HepG2 (cell line): Measurements from ENCODE around the gene STIM1. TPM values are rescaled to one million over a fixed set of nuclear protein-coding genes. Genes with fewer than 3 reads are reported as not detected.

Experiments used
- ATAC-seq: fragments of 200-7000 bp; cut with Tn5 transposase; 3 replicates; pipeline ENCODE4 v1.9.1; 2020; ENCODE audit warnings: mild to moderate bottlenecking, moderate library complexity
- BruUV-seq: library from RNA; stranded (reverse); fragments of 400-500 nt; replicated peaks from 2 replicates; lab custom pipeline; 2021; lab: Mats Ljungman, UMichigan
- CTCF ChIA-PET: fragments of 300-600 bp; formaldehyde crosslinking; extraction: SDS; loops from one replicate; lab custom pipeline; 2021; ENCODE audit warnings: low total read pairs, inconsistent platforms, low intra/inter-chr PET ratio; lab: Yijun Ruan, JAX
- POLR2A ChIA-PET: fragments of 350-600 bp; sonication (Branson Sonifier 250); formaldehyde crosslinking; loops from one replicate; lab custom pipeline; 2020; ENCODE audit warnings: antibody characterized with exemption, inconsistent platforms; lab: Yijun Ruan, JAX
- DNase-seq: peaks from one replicate; pipeline ENCODE4 v3.0.0-alpha.2; 2015; ENCODE audit warnings: low spot score
- FAIRE-seq: peaks from 3 replicates; lab custom pipeline; 2011; peaks lifted over from hg19 to GRCh38; lab: Jason Lieb, UNC
- H2AFZ ChIP-seq: one replicate; pipeline ENCODE4 v1.6.1; 2011; ENCODE audit warnings: low read length, inconsistent platforms
- H3K27ac ChIP-seq: fragments of 300-600 bp; 3 replicates; pipeline ENCODE4 v1.8.0; 2011; ENCODE audit warnings: mixed run types, mild to moderate bottlenecking, mixed read lengths, low read length, inconsistent platforms; ENCODE audit not compliant: insufficient read depth; ENCODE audit errors: extremely low read length
- H3K27me3 ChIP-seq, 2 experiments: fragments of 200-600 bp in 1 of 2; 2 replicates in 1 of 2; 3 replicates in 1 of 2; pipeline versions ENCODE4 v1.6.0 to v1.8.0; 2011; ENCODE audit warnings: low read length in 2 of 2, mild to moderate bottlenecking in 2 of 2, moderate library complexity in 2 of 2, inconsistent platforms in 1 of 2; ENCODE audit not compliant: insufficient read depth in 2 of 2, control insufficient read depth in 1 of 2
- H3K36me3 ChIP-seq, 2 experiments: fragments of 200-600 bp in 1 of 2; replicated peaks in 1 of 2; 2 replicates in 1 of 2; 3 replicates in 1 of 2; pipeline versions ENCODE4 v1.5.1 to v1.8.0; 2011; ENCODE audit warnings: low read length in 2 of 2, inconsistent platforms in 1 of 2; ENCODE audit not compliant: insufficient read depth in 2 of 2, control insufficient read depth in 1 of 2
- H3K4me1 ChIP-seq: 2 replicates; pipeline ENCODE4 v1.5.1; 2012; ENCODE audit warnings: low read length, inconsistent platforms; ENCODE audit not compliant: insufficient read depth
- H3K4me2 ChIP-seq: 2 replicates; pipeline ENCODE4 v1.6.0; 2011; ENCODE audit warnings: low read depth, low read length, inconsistent platforms
- H3K4me3 ChIP-seq, 3 experiments: fragments of 200-600 bp in 1 of 3; sonication (generic), shearing (Covaris generic) in 1 of 3; replicated peaks in 1 of 3; 2 replicates each; pipeline ENCODE4 v1.5.1; 2011 to 2016; ENCODE audit warnings: low read length in 3 of 3, inconsistent platforms in 2 of 3, low read depth in 2 of 3, mild to moderate bottlenecking in 2 of 3, control low read depth in 1 of 3, mixed read lengths in 1 of 3; ENCODE audit not compliant: insufficient read depth in 1 of 3
- H3K79me2 ChIP-seq: one replicate; pipeline ENCODE4 v1.6.1; 2011; ENCODE audit warnings: low read length, inconsistent platforms; ENCODE audit not compliant: insufficient read depth
- H3K9ac ChIP-seq: 2 replicates; pipeline ENCODE4 v1.6.0; 2011; ENCODE audit warnings: mild to moderate bottlenecking, low read depth, low read length, inconsistent platforms; ENCODE audit not compliant: insufficient read depth
- H3K9me3 ChIP-seq: 2 replicates; pipeline ENCODE4 v1.5.1; 2012; ENCODE audit warnings: mild to moderate bottlenecking, low read length
- H4K20me1 ChIP-seq: 2 replicates; pipeline ENCODE4 v1.6.0; 2011; ENCODE audit warnings: inconsistent platforms, mild to moderate bottlenecking, low read length, moderate library complexity; ENCODE audit not compliant: insufficient read depth
- FOXK1 ChIP-seq: sonication (generic); formaldehyde crosslinking; IDR thresholded peaks from 2 replicates; pipeline ENCODE4 v1.4.0; 2020; ENCODE audit warnings: low read depth, missing genetic modification reagents, borderline replicate concordance
- MYC ChIP-seq: sonication (generic); formaldehyde crosslinking; IDR thresholded peaks from 2 replicates; pipeline ENCODE4 v1.9.0; 2021; ENCODE audit warnings: missing genetic modification reagents, borderline replicate concordance
- MZF1 ChIP-seq: sonication (generic); formaldehyde crosslinking; IDR thresholded peaks from 2 replicates; pipeline ENCODE4 v1.8.1; 2023; ENCODE audit warnings: mild to moderate bottlenecking, missing genetic modification reagents, borderline replicate concordance
- POLR2AphosphoS2 ChIP-seq: IDR thresholded peaks from 2 replicates; pipeline ENCODE4 v1.6.1; 2011; ENCODE audit warnings: low read depth, low read length, improper control_type of control experiment
- RBAK ChIP-seq: sonication (generic); formaldehyde crosslinking; IDR thresholded peaks from 2 replicates; pipeline ENCODE4 v1.5.1; 2020; ENCODE audit warnings: mild to moderate bottlenecking, missing genetic modification reagents
- U2AF1 ChIP-seq: fragments of 200-400 bp; formaldehyde crosslinking; optimal IDR thresholded peaks from 2 replicates; pipeline ENCODE3; 2017; ENCODE audit warnings: mild to moderate bottlenecking, low read depth, low read length
- ZBTB4 ChIP-seq: sonication (generic); formaldehyde crosslinking; IDR thresholded peaks from 2 replicates; pipeline ENCODE4 v1.4.0; 2020; ENCODE audit warnings: missing genetic modification reagents, mild to moderate bottlenecking, borderline replicate concordance
- ZBTB42 ChIP-seq: sonication (generic); formaldehyde crosslinking; IDR thresholded peaks from 2 replicates; pipeline ENCODE4 v1.5.0; 2020; ENCODE audit warnings: mild to moderate bottlenecking, missing genetic modification reagents
- ZNF260 ChIP-seq: sonication (generic); formaldehyde crosslinking; IDR thresholded peaks from 2 replicates; pipeline ENCODE4 v1.4.0; 2020; ENCODE audit warnings: missing genetic modification reagents, low read depth, mild to moderate bottlenecking, borderline replicate concordance
- ZNF329 ChIP-seq: sonication (generic); formaldehyde crosslinking; IDR thresholded peaks from 2 replicates; pipeline ENCODE4 v1.9.0; 2021; ENCODE audit warnings: low read depth, mild to moderate bottlenecking, missing genetic modification reagents
- ZNF431 ChIP-seq: sonication (generic); formaldehyde crosslinking; IDR thresholded peaks from 2 replicates; pipeline ENCODE4 v1.9.0; 2022; ENCODE audit warnings: missing genetic modification reagents, low read depth, mild to moderate bottlenecking, borderline replicate concordance
- ZZZ3 ChIP-seq: sonication (generic); formaldehyde crosslinking; IDR thresholded peaks from 2 replicates; pipeline ENCODE4 v1.4.0; 2020; ENCODE audit warnings: missing genetic modification reagents, mild to moderate bottlenecking, borderline replicate concordance
- WGBS: methylation state at CpG from one replicate; pipeline ENCODE4 v1.1.6; 2017; ENCODE audit warnings: low lambda C conversion rate; 5-methylcytosine and 5-hydroxymethylcytosine counted together
- in situ Hi-C: cut with HindIII; loops from 2 replicates; pipeline ENCODE4 v1.10.0; 2017; ENCODE audit warnings: low pct_unique_long_range_greater_than_20kb; ENCODE audit not compliant: extremely low pct_ligation_motif_present
- intact Hi-C: fragments of 100-400 bp; cut with micrococcal nuclease; formaldehyde crosslinking; loops from one replicate; pipeline ENCODE4 v1.10.0; 2022; ENCODE audit not compliant: unreplicated experiment
- polyA plus RNA-seq, 8 experiments: library from polyadenylated mRNA; depleted of rRNA in 3 of 8; stranded (reverse) in 7 of 8; unstranded in 1 of 8; fragments of >200 nt; fragmentation: Illumina TruSeq in 4 of 8; extraction: Trizol in 4 of 8; gene quantifications; 2 replicates each; pipeline versions ENCODE4 v1.2.1 to v1.2.3, GENCODE V29; 2011 to 2016; ENCODE audit warnings: low read depth in 4 of 8, missing spikeins in 1 of 8, mixed read lengths in 1 of 8; ENCODE audit not compliant: insufficient read depth in 1 of 8
- total RNA-seq, 5 experiments: library from RNA; depleted of rRNA; stranded (reverse); fragments of >200 nt; fragmentation: Illumina TruSeq; extraction: Trizol; gene quantifications; 2 replicates each; pipeline ENCODE4 v1.2.3, GENCODE V29; 2016; ENCODE audit warnings: low read depth in 1 of 5
- TF ChIP-seq, protein P1 (sequence below): sonication (generic); formaldehyde crosslinking; IDR thresholded peaks from 2 replicates; pipeline ENCODE4 v1.5.0; 2020; ENCODE audit warnings: mild to moderate bottlenecking, missing genetic modification reagents, borderline replicate concordance

Gene STIM1
- total and polyA plus RNA-seq, 2 of the 13 experiments (the other 11 are each of a cell fraction or from before 2014, with no cell fraction given), result 19.2 to 28.5 TPM

GRCh38 chr11:3835751-3836150 lies 19.7 kb upstream of the STIM1 start:
- Histone ChIP-seq H2AFZ (no peak overlapping the region), H3K4me2 (no peak overlapping the region), H3K9me3 (no peaks in the 10 kb centered on the region), H3K27me3 (no peaks in the 10 kb centered on the region; a peak in 1 of 5 replicates)
- CTCF ChIA-PET, result no interaction called here
- in situ Hi-C loops, result no loop called here
- TF ChIP-seq MYC (CRISPR knock-in tag) (no peak), MZF1 (CRISPR knock-in tag) (no peak), ZNF260 (CRISPR knock-in tag) (no peak), ZBTB42 (CRISPR knock-in tag) (no peak), ZNF431 (no peak), FOXK1 (CRISPR knock-in tag) (no peak), POLR2AphosphoS2 (no peak), ZZZ3 (CRISPR knock-in tag) (no peak), ZNF329 (CRISPR knock-in tag) (no peak), RBAK (no peak), U2AF1 (no peak), ZBTB4 (CRISPR knock-in tag) (no peak)
- TF ChIP-seq, protein P1, sequence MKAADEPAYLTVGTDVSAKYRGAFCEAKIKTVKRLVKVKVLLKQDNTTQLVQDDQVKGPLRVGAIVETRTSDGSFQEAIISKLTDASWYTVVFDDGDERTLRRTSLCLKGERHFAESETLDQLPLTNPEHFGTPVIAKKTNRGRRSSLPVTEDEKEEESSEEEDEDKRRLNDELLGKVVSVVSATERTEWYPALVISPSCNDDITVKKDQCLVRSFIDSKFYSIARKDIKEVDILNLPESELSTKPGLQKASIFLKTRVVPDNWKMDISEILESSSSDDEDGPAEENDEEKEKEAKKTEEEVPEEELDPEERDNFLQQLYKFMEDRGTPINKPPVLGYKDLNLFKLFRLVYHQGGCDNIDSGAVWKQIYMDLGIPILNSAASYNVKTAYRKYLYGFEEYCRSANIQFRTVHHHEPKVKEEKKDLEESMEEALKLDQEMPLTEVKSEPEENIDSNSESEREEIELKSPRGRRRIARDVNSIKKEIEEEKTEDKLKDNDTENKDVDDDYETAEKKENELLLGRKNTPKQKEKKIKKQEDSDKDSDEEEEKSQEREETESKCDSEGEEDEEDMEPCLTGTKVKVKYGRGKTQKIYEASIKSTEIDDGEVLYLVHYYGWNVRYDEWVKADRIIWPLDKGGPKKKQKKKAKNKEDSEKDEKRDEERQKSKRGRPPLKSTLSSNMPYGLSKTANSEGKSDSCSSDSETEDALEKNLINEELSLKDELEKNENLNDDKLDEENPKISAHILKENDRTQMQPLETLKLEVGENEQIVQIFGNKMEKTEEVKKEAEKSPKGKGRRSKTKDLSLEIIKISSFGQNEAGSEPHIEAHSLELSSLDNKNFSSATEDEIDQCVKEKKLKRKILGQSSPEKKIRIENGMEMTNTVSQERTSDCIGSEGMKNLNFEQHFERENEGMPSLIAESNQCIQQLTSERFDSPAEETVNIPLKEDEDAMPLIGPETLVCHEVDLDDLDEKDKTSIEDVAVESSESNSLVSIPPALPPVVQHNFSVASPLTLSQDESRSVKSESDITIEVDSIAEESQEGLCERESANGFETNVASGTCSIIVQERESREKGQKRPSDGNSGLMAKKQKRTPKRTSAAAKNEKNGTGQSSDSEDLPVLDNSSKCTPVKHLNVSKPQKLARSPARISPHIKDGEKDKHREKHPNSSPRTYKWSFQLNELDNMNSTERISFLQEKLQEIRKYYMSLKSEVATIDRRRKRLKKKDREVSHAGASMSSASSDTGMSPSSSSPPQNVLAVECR (CRISPR knock-in tag), result no peak
- TF ChIP-seq, all 625 proteins: peak for 0
- no TSS peak for BruUV-seq
- Histone ChIP-seq H3K79me2 (peaks cover 29% of the 10 kb centered on the region), H3K36me3 (peaks cover 2 to 7% of the 10 kb centered on the region in 2 experiments; a peak in 4 of 5 replicates), H3K4me3 (no peak overlapping the region), H4K20me1 (peaks cover 5% of the 10 kb centered on the region; the same call in 1 of the 2 replicates), H3K9ac (no peak overlapping the region), H3K27ac (no peak overlapping the region), H3K4me1 (peaks cover 63% of the 10 kb centered on the region)
- no peak for FAIRE-seq
- no peak for ATAC-seq
- DNase-seq, result no peak
- POLR2A ChIA-PET, result no interaction called here
- intact Hi-C loops, result no loop called here
- 90% methylated on average over 4 of the region's 4 CpGs for WGBS
